Hepatocyte (in vitro differentiated cells): ENCODE measurements around the gene GNE. TPM values are rescaled to one million over a fixed set of nuclear protein-coding genes. Genes with fewer than 3 reads are reported as not detected.
"Not testable (repeated sequence)": the region's sequence is repeated elsewhere in the genome, so short reads cannot be mapped to it uniquely, and the experiment has no call there.

Source experiments
- DNase-seq: peaks from one replicate; pipeline ENCODE4 v3.0.0-alpha.2; 2016; ENCODE audit warnings: low spot score
- H2AFZ ChIP-seq: fragments of 200-600 bp; sonication (generic); 2 replicates; pipeline ENCODE4 v1.6.0; 2016; ENCODE audit warnings: antibody characterized with exemption, mild to moderate bottlenecking
- H3K27ac ChIP-seq: fragments of 200-600 bp; sonication (generic); 2 replicates; pipeline ENCODE4 v1.5.1; 2016; ENCODE audit warnings: mild to moderate bottlenecking
- H3K27me3 ChIP-seq: fragments of 200-600 bp; sonication (generic); 2 replicates; pipeline ENCODE4 v1.6.1; 2016
- H3K36me3 ChIP-seq: fragments of 200-600 bp; sonication (generic); replicated peaks from 2 replicates; pipeline ENCODE4 v1.5.1; 2016; ENCODE audit warnings: low read depth; ENCODE audit not compliant: insufficient read depth
- H3K4me1 ChIP-seq: fragments of 200-600 bp; sonication (generic); 2 replicates; pipeline ENCODE4 v1.5.1; 2016; ENCODE audit warnings: mild to moderate bottlenecking, moderate library complexity; ENCODE audit not compliant: insufficient read depth
- H3K4me2 ChIP-seq: fragments of 200-600 bp; sonication (generic); 2 replicates; pipeline ENCODE4 v1.6.0; 2016
- H3K4me3 ChIP-seq: fragments of 200-600 bp; sonication (generic); 2 replicates; pipeline ENCODE4 v1.5.1; 2016; ENCODE audit warnings: mild to moderate bottlenecking
- H3K79me2 ChIP-seq: fragments of 200-600 bp; sonication (generic); 2 replicates; pipeline ENCODE4 v1.6.0; 2017; ENCODE audit warnings: mild to moderate bottlenecking
- H3K9me2 ChIP-seq: fragments of 200-600 bp; sonication (generic); replicated peaks from 2 replicates; pipeline ENCODE4 v1.6.0; 2017; ENCODE audit warnings: mild to moderate bottlenecking; ENCODE audit not compliant: insufficient read depth
- H3K9me3 ChIP-seq: fragments of 200-600 bp; sonication (generic); 2 replicates; pipeline ENCODE4 v1.5.1; 2016; ENCODE audit warnings: low read depth, mild to moderate bottlenecking
- H4K20me1 ChIP-seq: fragments of 200-600 bp; sonication (generic); 2 replicates; pipeline ENCODE4 v1.6.0; 2016; ENCODE audit warnings: mild to moderate bottlenecking; ENCODE audit not compliant: insufficient read depth, poor library complexity, severe bottlenecking
- EZH2 ChIP-seq: fragments of 200-600 bp; sonication (generic); IDR thresholded peaks from 2 replicates; pipeline ENCODE4 v1.6.1; 2016; ENCODE audit warnings: antibody characterized with exemption, mild to moderate bottlenecking, borderline replicate concordance
- EZH2phosphoT487 ChIP-seq: fragments of 200-600 bp; sonication (generic); IDR thresholded peaks from one replicate; pipeline ENCODE4 v1.6.1; 2018; ENCODE audit warnings: antibody characterized with exemption, mild to moderate bottlenecking, low read depth, moderate library complexity; ENCODE audit not compliant: unreplicated experiment, severe bottlenecking
- WGBS: methylation state at CpG from one replicate; pipeline ENCODE4 v1.1.6; 2016; ENCODE audit warnings: low lambda C conversion rate; ENCODE audit errors: missing lambda C conversion rate; 5-methylcytosine and 5-hydroxymethylcytosine counted together
- polyA plus RNA-seq: library from polyadenylated mRNA; unstranded; fragments of >200 nt; fragmentation: Nextera tagmentation; extraction: Ambion mirVana; gene quantifications from 2 replicates; pipeline ENCODE4 v1.2.1, GENCODE V29; 2016
- total RNA-seq: library from RNA; depleted of rRNA; stranded (reverse); fragments of >200 nt; gene quantifications from 2 replicates; pipeline ENCODE4 v1.2.3, GENCODE V29; 2014
- TF ChIP-seq, protein P1 (sequence below): fragments of 200-600 bp; sonication (generic); IDR thresholded peaks from 2 replicates; pipeline ENCODE4 v1.5.1; 2016; ENCODE audit warnings: antibody characterized with exemption, mild to moderate bottlenecking; ENCODE audit not compliant: poor library complexity

GNE gene
- total and polyA plus RNA-seq, 2 experiments from 2014 or later = 6.5 to 14.9 TPM

DNA sequence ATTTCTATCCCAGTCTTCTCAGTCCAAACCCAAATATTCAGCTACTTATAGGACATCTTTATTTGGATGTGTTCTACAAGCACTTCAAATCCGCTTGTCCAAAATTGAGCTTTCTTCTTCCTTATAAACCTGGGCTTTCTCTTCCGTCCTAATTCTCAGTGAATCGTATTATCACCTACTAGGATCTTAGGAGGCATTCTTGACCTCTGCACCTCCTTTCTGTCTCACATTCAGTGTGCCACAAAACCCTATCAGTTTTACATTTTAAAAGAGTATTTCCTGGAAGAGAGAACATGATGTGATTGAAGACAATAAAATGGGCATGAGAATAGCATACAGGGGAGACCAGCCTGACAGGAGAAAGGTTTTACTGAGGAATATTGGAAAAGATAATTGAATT, 16.8 kb upstream of the GNE start:
- no peaks in the 10 kb centered on the region for H3K9me2 ChIP-seq
- no peak for DNase-seq
- H3K4me2 ChIP-seq = peak overlapping the region; percentile 72
- 80% methylated on average over 3 of the region's 3 CpGs for WGBS
- peaks cover 22% of the 10 kb centered on the region for H3K4me1 ChIP-seq
- no peak overlapping the region for H2AFZ ChIP-seq
- H3K27ac ChIP-seq = no peak overlapping the region
- H3K27me3 ChIP-seq = no peaks in the 10 kb centered on the region
- H3K36me3 ChIP-seq = no peaks in the 10 kb centered on the region
- no peaks in the 10 kb centered on the region for H4K20me1 ChIP-seq
- no peak overlapping the region for H3K4me3 ChIP-seq
- H3K9me3 ChIP-seq = no peaks in the 10 kb centered on the region
- no peaks in the 10 kb centered on the region for H3K79me2 ChIP-seq
- TF ChIP-seq, protein P1, sequence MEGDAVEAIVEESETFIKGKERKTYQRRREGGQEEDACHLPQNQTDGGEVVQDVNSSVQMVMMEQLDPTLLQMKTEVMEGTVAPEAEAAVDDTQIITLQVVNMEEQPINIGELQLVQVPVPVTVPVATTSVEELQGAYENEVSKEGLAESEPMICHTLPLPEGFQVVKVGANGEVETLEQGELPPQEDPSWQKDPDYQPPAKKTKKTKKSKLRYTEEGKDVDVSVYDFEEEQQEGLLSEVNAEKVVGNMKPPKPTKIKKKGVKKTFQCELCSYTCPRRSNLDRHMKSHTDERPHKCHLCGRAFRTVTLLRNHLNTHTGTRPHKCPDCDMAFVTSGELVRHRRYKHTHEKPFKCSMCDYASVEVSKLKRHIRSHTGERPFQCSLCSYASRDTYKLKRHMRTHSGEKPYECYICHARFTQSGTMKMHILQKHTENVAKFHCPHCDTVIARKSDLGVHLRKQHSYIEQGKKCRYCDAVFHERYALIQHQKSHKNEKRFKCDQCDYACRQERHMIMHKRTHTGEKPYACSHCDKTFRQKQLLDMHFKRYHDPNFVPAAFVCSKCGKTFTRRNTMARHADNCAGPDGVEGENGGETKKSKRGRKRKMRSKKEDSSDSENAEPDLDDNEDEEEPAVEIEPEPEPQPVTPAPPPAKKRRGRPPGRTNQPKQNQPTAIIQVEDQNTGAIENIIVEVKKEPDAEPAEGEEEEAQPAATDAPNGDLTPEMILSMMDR = no peak
- TF ChIP-seq EZH2 = no peak
- TF ChIP-seq EZH2phosphoT487 = no peak

DNA sequence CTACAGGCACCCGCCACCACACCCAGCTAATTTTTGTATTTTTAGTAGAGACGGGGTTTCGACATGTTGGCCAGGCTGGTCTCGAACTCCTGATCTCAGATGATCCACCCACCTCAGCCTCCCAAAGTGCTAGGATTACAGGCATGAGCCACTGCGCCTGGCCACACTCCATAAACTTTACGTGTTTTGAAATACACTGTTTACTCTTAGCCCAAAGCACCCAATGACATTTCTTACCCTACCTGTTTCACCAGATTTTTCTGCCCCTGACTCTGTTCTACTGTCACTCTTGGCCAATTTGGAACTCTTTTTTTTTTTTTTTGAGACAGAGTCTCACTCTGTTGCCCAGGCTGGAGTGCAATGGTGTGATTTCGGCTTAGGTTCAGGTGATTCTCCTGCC, 15.1 kb upstream of the GNE start:
- not testable (repeated sequence) for H3K27ac ChIP-seq, H3K27me3 ChIP-seq, DNase-seq, H3K9me3 ChIP-seq, H3K4me2 ChIP-seq, H3K79me2 ChIP-seq, H3K4me3 ChIP-seq, H3K9me2 ChIP-seq, H4K20me1 ChIP-seq, H3K36me3 ChIP-seq, H2AFZ ChIP-seq
- H3K4me1 ChIP-seq = peaks cover 22% of the 10 kb centered on the region
- 94% methylated on average over 7 of the region's 7 CpGs for WGBS

DNA sequence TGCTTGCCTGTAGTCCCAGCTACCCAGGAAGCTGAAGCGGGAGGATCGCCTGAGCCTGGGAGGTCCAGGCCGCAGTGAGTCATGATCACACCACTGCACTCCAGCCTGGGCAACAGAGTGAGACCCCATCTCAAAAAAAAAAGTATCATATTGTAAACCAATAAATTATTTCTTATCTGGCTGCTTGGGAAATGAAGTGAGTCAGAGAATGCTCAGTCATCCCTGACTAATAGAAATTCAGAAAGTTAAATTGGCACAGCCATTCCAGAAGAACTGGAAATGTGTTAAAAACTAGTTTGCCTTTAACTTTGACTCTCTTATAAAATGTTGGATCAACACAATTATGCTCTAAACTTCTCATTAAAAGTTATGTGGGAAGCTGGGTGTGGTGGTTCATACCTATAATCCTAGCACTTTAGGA, 9.8 kb upstream of the GNE start:
- H3K9me2 ChIP-seq = no peaks in the 10 kb centered on the region
- H2AFZ ChIP-seq = no peak overlapping the region
- H3K4me1 ChIP-seq = no peaks in the 10 kb centered on the region
- no peaks in the 10 kb centered on the region for H3K36me3 ChIP-seq
- 82% methylated on average over 3 of the region's 3 CpGs for WGBS
- no peak overlapping the region for H3K4me3 ChIP-seq
- no peak for DNase-seq
- no peak for TF ChIP-seq EZH2
- TF ChIP-seq, protein P1 = no peak
- TF ChIP-seq EZH2phosphoT487 = no peak
- no peaks in the 10 kb centered on the region for H4K20me1 ChIP-seq
- H3K27ac ChIP-seq = no peak overlapping the region
- no peak overlapping the region for H3K4me2 ChIP-seq
- no peaks in the 10 kb centered on the region for H3K79me2 ChIP-seq
- no peaks in the 10 kb centered on the region for H3K9me3 ChIP-seq
- no peaks in the 10 kb centered on the region for H3K27me3 ChIP-seq

DNA sequence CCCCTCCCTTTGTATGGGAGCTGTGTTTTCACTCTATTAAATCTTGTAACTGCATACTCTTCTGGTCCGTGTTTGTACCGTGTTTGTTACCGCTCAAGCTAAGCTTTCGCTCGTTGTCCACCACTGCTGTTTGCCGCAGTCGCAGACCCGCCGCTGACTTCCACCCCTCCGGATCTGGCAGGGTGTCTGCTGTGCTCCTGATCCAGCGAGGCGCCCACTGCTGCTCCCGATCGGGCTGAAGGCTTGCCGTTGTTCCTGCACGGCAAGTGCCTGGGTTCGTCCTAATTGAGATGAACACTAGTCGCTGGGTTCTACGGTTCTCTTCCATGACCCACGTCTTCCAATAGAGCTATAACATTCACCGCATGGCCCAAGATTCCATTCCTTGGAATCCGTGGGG, 6.6 kb upstream of the GNE start:
- DNase-seq = no peak
- Histone ChIP-seq H4K20me1 (no peaks in the 10 kb centered on the region), H3K27me3 (no peaks in the 10 kb centered on the region), H3K4me2 (no peak overlapping the region), H3K4me1 (no peaks in the 10 kb centered on the region), H2AFZ (no peak overlapping the region), H3K4me3 (no peak overlapping the region), H3K79me2 (no peaks in the 10 kb centered on the region), H3K36me3 (no peaks in the 10 kb centered on the region), H3K9me3 (no peaks in the 10 kb centered on the region), H3K27ac (no peak overlapping the region), H3K9me2 (no peaks in the 10 kb centered on the region)
- TF ChIP-seq EZH2phosphoT487 (no peak), EZH2 (no peak)
- TF ChIP-seq, protein P1 = no peak
- WGBS = 98% methylated on average over 22 of the region's 22 CpGs
